Daoy (cell line): ENCODE data around the gene HENMT1. TPM values are rescaled to one million over a fixed set of nuclear protein-coding genes. Genes with fewer than 3 reads are reported as not detected.
A peak's percentile ranks its signal among the peaks of the same experiment; 100 is the strongest.
"Not testable (repeated sequence)": the region's sequence is repeated elsewhere in the genome, so short reads cannot be mapped to it uniquely, and the experiment has no call there.

Experiments
- DNase-seq: peaks from one replicate; pipeline ENCODE4 v3.0.0-alpha.2; 2015; ENCODE audit warnings: low read depth
- total RNA-seq: library from RNA; depleted of rRNA; stranded (reverse); fragments of >200 nt; shearing (Covaris generic); gene quantifications from 2 replicates; pipeline ENCODE4 v1.2.3, GENCODE V29; 2014

Gene HENMT1
- total RNA-seq, 1 experiment from 2014 or later, result not detected

- no peak for DNase-seq
These were observed 10.2 kb upstream of the HENMT1 start for GRCh38 chr1:108671143-108671542.

GRCh38 chr1:108670131-108670773, 9.4 kb upstream of the HENMT1 start:
- no peak for DNase-seq

GRCh38 chr1:108669679-108670078, 8.8 kb upstream of the HENMT1 start:
- no peak for DNase-seq

GRCh38 chr1:108668777-108669176, 7.9 kb upstream of the HENMT1 start:
- DNase-seq, result no peak

GRCh38 chr1:108667422-108667821, 6.5 kb upstream of the HENMT1 start:
- not testable (repeated sequence) for DNase-seq

GRCh38 chr1:108665771-108666170, 4.9 kb upstream of the HENMT1 start:
- no peak for DNase-seq

- DNase-seq, result no peak
These were observed 4.2 kb upstream of the HENMT1 start for GRCh38 chr1:108665067-108665466.

DNA sequence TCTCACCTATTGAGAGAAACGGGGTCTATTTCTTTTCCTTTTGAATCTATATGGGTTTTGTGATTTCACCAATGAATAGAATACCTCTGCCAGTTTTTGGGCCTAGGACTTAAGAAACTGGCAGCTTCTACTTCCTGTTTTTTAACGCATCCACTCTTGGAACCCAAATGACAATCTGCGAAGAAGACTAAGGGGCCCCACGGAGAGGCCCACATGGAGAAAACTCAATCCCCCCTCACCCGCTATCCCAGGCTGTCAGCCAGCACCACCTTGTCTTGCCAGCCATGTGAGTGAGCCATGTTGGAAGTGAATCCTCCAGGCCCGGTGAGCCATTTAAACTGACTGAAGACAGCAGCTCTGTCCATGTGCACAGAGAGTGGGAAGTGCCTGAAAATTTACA, 3.6 kb upstream of the HENMT1 start:
- DNase-seq, result no peak

- DNase-seq, result no peak
These were observed 2.2 kb upstream of the HENMT1 start for GRCh38 chr1:108663074-108663473.

DNA sequence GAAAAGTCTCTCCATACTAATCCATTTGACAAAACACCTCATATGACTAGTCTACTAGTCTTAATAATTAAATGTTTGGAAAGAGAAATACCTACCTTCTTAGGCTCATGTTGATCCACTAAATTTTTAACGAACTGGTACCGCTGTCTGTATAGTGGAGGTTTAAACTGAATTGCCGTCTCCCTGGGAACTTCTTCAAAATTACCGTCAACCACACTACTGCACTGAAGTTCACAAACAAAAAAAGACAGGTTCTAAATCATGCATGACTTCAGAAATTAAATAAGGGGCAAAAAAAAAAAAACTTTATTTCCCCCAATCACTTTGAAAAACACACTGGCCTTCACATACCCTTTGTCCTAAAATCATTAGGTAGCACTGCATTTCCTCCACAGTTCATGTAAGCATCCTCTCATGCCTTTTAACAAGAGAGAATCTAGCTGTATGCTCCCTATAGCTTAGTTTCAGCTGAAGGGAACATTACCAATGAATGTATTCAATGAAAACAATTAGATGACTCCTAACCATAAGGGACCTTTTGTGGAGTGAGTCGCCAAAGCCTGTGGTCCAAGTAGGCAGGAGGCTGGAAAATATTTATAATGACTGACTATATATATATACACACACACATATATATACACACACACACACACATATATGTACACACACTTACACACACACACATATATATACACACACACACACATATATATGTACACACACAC, 3.4 kb downstream of the HENMT1 start:
- no peak for DNase-seq

DNA sequence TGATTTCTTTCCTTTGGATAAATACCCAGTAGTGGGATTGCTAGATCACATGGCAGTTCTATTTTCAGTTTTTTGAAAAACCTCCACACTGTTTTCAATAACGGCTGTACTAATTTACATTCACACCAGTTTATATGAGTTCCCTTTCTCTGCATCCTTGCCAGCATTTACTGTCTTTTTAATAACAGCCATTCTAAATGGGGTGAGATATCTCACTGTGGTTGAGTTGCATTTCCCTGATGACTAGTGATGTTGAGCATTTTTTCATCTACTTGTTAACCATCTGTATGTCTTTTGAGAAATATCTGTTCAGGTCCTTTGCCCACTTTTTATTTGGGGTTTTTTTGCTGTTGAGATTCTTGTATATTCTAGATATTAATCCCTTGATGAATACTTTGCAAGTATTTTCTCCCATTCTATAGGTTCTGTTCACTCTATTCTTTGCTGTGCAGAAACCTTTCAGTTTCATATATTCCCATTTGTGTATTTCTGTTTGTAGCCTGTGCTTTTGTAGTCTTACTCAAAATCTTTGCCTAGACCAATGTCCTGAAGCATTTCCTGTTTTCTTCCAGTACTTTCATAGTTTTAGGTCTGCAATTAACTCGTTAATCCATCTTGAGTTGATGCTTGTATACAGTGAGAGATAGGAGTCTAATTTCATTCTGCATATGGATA, 7.3 kb downstream of the HENMT1 start:
- DNase-seq, result no peak

DNA sequence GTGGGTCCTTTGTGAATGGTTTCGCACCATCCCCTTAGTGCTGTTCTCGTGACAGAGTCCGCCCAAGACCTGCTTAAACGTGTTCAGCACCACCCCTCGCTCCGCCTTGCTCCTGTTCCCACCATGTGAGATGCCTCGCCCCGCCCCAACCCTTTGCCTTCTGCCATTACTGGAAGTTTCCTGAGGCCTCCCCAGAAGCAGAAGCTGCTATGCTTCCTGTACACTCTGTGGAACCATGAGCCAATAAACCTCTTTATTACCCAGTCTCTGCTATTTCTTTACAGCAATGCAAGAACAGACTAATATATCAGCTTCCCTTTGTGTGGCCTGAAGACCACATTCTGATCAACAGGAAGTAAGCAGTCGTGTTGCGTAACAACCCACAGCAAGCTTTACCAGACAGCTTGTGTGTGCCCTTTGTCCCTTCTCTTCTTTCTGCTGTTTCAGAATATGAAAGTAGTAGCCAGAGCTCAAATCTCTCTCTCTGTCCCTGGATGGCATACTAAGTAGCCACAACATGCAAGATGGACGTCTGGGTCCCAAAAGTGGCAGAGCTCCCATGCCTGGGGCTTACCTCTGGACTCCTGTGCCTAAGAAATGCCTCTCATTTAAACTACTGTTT, 14.1 kb downstream of the HENMT1 start:
- peak; percentile 48 for DNase-seq

DNA sequence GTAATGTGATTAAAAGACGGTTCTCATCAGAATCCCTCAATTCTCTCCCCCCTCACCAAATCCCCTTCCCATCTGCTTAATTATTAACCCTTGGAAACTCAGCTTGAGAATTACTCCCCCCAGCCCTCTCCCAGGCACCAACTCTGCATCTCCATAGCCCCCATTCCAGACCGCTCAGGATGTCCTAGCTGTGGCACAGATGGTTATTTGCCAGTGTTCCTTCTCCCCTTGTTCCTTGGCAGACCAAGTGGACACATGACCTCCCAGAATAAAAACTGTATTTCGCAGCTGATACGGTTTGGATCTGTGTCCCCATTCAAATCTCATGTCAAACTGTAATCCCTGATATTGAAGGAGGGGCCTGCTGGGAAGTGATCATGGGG, 14.6 kb downstream of the HENMT1 start:
- no peak for DNase-seq

DNA sequence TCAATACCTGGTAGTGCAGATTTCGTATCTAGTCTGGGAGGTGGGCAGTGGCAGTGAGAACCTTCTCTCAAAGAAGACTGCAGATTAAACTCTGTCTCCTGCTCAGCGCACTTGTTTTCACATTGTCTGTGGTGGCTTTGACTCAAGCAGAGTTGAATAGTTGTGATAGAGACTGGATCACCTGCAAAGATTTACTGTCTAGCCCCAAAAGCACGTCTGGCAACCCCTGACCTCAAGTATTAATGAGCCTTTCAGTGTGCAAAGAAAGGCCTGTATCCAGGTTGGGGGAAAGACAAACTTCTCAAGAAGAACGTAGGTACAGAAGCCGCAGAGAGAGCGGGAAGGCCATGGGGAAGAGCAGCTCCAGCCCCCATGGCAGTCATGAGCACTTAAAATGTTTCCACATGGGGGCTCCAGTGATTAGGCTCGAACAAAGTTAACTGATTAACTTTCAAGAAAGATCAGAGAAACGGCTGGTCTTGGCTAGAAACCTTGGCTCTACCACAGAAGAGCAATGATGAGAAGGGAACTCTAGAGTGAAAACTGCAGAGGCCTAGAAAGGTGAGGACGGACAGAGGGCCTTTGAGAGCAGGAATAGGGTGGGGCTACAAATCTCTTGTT, 15.2 kb downstream of the HENMT1 start:
- DNase-seq, result no peak

DNA sequence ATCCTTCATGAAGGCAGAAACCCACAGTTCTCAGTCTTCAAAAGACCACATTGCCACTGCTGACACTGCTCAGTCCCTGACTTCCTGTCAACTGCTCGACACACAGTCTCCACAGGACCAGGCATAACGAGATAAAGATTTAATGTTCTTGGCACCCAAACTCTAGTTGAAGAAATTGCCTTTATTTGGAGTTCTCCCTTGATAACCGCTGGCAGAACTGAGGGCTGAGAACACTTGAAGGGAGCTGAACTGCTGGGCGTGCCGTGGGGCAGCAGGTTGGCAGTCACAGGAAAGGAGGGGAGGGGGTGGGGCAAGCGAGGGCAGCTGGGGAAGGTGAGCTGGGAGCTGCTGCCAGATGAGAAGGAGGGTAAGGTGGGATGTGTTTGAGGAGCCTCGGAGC, 15.9 kb downstream of the HENMT1 start:
- DNase-seq, result no peak

DNA sequence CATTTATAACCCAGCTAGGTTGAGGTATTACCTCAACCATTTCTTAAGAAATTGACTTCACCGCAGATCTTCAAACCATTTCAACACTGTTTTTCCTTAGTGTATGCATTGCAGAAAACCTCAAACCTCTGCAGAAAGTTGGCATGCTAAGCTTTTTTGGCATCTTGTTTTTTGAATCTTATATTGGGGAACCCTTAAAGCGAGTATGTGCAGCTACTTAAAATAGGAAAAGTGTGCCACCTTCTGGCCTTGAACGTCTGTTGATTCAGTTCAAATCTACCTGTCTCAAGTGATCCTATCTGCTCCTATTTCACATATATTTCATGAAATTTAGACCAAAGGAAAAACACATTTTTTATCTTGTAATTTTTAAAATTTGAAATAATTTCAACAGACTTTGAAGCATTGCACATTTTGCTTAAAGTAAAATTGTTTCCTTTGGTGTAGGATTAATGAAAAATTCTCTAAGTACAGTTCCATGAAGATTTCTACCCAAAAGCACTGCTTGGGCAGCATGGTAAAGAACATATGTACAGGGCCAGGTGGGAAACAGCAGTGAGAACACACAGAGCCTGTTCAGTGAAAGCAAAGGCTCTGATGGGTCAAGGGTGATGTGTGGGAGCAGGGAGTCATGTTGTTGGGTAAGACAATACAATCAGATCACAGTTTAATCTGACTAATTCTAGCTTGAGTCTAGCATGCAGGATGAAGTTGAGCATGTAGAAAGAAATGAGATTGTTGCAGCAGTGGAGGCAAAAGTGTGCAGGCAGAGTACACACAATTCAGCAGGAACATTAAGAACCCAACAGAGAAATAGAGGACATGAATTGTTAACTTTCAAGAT, 17.2 kb downstream of the HENMT1 start:
- peak; percentile 63 for DNase-seq

- not testable (repeated sequence) for DNase-seq
These were observed 20.0 kb downstream of the HENMT1 start for GRCh38 chr1:108640863-108641262.

DNA sequence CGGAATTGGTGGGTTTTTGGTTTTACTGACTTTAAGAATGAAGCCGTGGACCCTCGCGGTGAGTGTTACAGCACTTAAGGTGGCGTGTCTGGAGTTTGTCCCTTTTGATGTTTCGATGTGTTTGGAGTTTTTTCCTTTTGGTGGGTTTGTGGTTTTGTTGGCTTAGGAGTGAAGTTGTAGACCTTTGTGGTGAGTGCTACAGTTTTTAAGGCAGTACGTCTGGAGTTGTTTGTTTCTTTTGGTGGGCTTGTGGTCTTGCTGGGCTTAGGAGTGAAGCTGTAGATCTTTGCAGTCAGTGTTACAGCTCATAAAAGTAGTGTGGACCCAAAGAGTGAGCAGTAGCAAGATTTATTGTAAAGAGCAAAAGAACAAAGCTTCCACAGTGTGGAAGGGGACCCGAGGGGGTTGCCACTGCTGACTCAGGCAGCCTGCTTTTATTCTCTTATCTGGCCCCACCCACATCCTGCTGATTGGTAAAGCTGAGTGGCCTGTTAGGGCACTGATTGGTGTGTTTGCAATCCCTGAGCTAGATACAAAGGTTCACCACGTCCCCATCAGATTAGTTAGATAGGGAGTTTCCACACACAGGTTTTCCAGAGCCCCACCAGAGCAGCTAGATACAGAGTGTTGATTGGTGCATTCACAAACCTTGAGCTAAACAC, 20.9 kb downstream of the HENMT1 start:
- no peak for DNase-seq

DNA sequence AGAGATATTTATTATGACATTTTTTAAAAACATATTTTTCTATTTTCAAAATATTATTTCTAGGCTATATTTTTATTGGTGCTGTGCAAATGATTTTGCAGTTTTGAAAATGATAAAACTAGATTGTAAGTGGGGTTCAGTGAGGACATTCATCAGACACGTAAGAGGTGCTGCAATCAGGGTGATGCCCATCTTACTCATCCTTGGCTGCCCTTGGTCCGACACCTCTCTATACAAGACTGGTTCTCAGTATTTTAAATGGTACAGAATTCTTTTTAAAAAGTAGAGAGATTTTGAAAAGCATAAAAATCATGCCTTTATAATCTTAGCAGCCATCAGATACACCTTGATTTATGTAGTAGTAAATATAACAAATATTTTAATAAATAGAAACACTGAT, 24.0 kb downstream of the HENMT1 start:
- no peak for DNase-seq

GRCh38 chr1:108634521-108634920, 26.4 kb downstream of the HENMT1 start:
- no peak for DNase-seq

- DNase-seq, result no peak
These were observed 32.2 kb downstream of the HENMT1 start for GRCh38 chr1:108628665-108629064.
